ENCODE results near the gene GHDC.
"Not testable (repeated sequence)": the region's sequence is repeated elsewhere in the genome, so short reads cannot be mapped to it uniquely, and the experiment has no call there.

GHDC gene

GRCh38 chr17:42193969-42194899, at the start of gene GHDC:
GHDC (minus strand) TSS chr17:42194494; CDS start chr17:42193581, 913 bp downstream.
- no peaks in the 10 kb centered on the region for H3K9me3 ChIP-seq (ENCODE audit: control insufficient read depth in 2 of 2, low read length in 2 of 2)

GRCh38 chr17:42243493-42243982, 49.2 kb upstream of the GHDC start:
- Histone ChIP-seq H3K4me3 (ENCODE audit: low read length in 2 of 2) (no peak overlapping the region), H3K4me1 (ENCODE audit: control insufficient read depth in 2 of 2, insufficient read depth in 2 of 2, low read length in 2 of 2) (no peaks in the 10 kb centered on the region), H3K27me3 (ENCODE audit: control insufficient read depth in 2 of 2, insufficient read depth in 2 of 2, low read length in 2 of 2) (no peaks in the 10 kb centered on the region), H3K9me3 (ENCODE audit: control insufficient read depth in 2 of 2, low read length in 2 of 2) (no peaks in the 10 kb centered on the region), H3K36me3 (ENCODE audit: control insufficient read depth in 2 of 2, insufficient read depth in 2 of 2, low read length in 2 of 2) (no peaks in the 10 kb centered on the region), H3K9ac (ENCODE audit: low read depth in 1 of 2, low read length in 2 of 2) (no peak overlapping the region), H3K27ac (ENCODE audit: low read depth in 2 of 2, low read length in 2 of 2) (no peak overlapping the region)

More at GRCh38 chr17:42193969-42194899, at the start of gene GHDC:
- peak within 1 kb of the TSS; percentile 97 to 100 for H3K4me3 ChIP-seq (ENCODE audit: low read length in 2 of 2)
- H3K9ac ChIP-seq (ENCODE audit: low read depth in 1 of 2, low read length in 2 of 2): peak within 1 kb of the TSS; percentile 78 to 93
- no peaks in the 10 kb centered on the region for H3K27me3 ChIP-seq (ENCODE audit: control insufficient read depth in 2 of 2, insufficient read depth in 2 of 2, low read length in 2 of 2)
- H3K27ac ChIP-seq (ENCODE audit: low read depth in 2 of 2, low read length in 2 of 2): peak within 1 kb of the TSS; percentile 46 to 85
- peaks cover 10 to 15% of the 10 kb centered on the region in 2 donors for H3K4me1 ChIP-seq (ENCODE audit: control insufficient read depth in 2 of 2, insufficient read depth in 2 of 2, low read length in 2 of 2)
- H3K36me3 ChIP-seq (ENCODE audit: control insufficient read depth in 2 of 2, insufficient read depth in 2 of 2, low read length in 2 of 2): peaks cover 0 to 5% of the 10 kb centered on the region in 2 donors

- H3K27ac ChIP-seq (ENCODE audit: low read depth in 2 of 2, low read length in 2 of 2): no peak overlapping the region
- no peak overlapping the region for H3K9ac ChIP-seq (ENCODE audit: low read depth in 1 of 2, low read length in 2 of 2)
- H3K4me1 ChIP-seq (ENCODE audit: control insufficient read depth in 2 of 2, insufficient read depth in 2 of 2, low read length in 2 of 2): no peaks in the 10 kb centered on the region
- no peaks in the 10 kb centered on the region for H3K9me3 ChIP-seq (ENCODE audit: control insufficient read depth in 2 of 2, low read length in 2 of 2)
- H3K4me3 ChIP-seq (ENCODE audit: low read length in 2 of 2): no peak overlapping the region
- no peaks in the 10 kb centered on the region for H3K27me3 ChIP-seq (ENCODE audit: control insufficient read depth in 2 of 2, insufficient read depth in 2 of 2, low read length in 2 of 2)
- no peaks in the 10 kb centered on the region for H3K36me3 ChIP-seq (ENCODE audit: control insufficient read depth in 2 of 2, insufficient read depth in 2 of 2, low read length in 2 of 2)
Measured at GRCh38 chr17:42241871-42242270, 47.6 kb upstream of the GHDC start.

- not testable (repeated sequence) for H3K4me1 ChIP-seq (ENCODE audit: control insufficient read depth in 2 of 2, insufficient read depth in 2 of 2, low read length in 2 of 2); H3K9me3 ChIP-seq (ENCODE audit: control insufficient read depth in 2 of 2, low read length in 2 of 2); H3K4me3 ChIP-seq (ENCODE audit: low read length in 2 of 2); H3K9ac ChIP-seq (ENCODE audit: low read depth in 1 of 2, low read length in 2 of 2); H3K27me3 ChIP-seq (ENCODE audit: control insufficient read depth in 2 of 2, insufficient read depth in 2 of 2, low read length in 2 of 2); H3K36me3 ChIP-seq (ENCODE audit: control insufficient read depth in 2 of 2, insufficient read depth in 2 of 2, low read length in 2 of 2); H3K27ac ChIP-seq (ENCODE audit: low read depth in 2 of 2, low read length in 2 of 2)
Measured at GRCh38 chr17:42240863-42241262, 46.6 kb upstream of the GHDC start.

- Histone ChIP-seq H3K27me3 (ENCODE audit: control insufficient read depth in 2 of 2, insufficient read depth in 2 of 2, low read length in 2 of 2) (no peaks in the 10 kb centered on the region), H3K4me3 (ENCODE audit: low read length in 2 of 2) (no peak overlapping the region), H3K36me3 (ENCODE audit: control insufficient read depth in 2 of 2, insufficient read depth in 2 of 2, low read length in 2 of 2) (no peaks in the 10 kb centered on the region), H3K27ac (ENCODE audit: low read depth in 2 of 2, low read length in 2 of 2) (no peak overlapping the region), H3K9me3 (ENCODE audit: control insufficient read depth in 2 of 2, low read length in 2 of 2) (no peaks in the 10 kb centered on the region), H3K4me1 (ENCODE audit: control insufficient read depth in 2 of 2, insufficient read depth in 2 of 2, low read length in 2 of 2) (no peaks in the 10 kb centered on the region), H3K9ac (ENCODE audit: low read depth in 1 of 2, low read length in 2 of 2) (no peak overlapping the region)
Measured at GRCh38 chr17:42240201-42240600, 45.9 kb upstream of the GHDC start.

GRCh38 chr17:42239576-42239975, 45.3 kb upstream of the GHDC start:
- H3K9me3 ChIP-seq (ENCODE audit: control insufficient read depth in 2 of 2, low read length in 2 of 2); H3K36me3 ChIP-seq (ENCODE audit: control insufficient read depth in 2 of 2, insufficient read depth in 2 of 2, low read length in 2 of 2); H3K27me3 ChIP-seq (ENCODE audit: control insufficient read depth in 2 of 2, insufficient read depth in 2 of 2, low read length in 2 of 2); H3K9ac ChIP-seq (ENCODE audit: low read depth in 1 of 2, low read length in 2 of 2); H3K4me3 ChIP-seq (ENCODE audit: low read length in 2 of 2); H3K27ac ChIP-seq (ENCODE audit: low read depth in 2 of 2, low read length in 2 of 2); H3K4me1 ChIP-seq (ENCODE audit: control insufficient read depth in 2 of 2, insufficient read depth in 2 of 2, low read length in 2 of 2): not testable (repeated sequence)

GRCh38 chr17:42236760-42237159, 42.5 kb upstream of the GHDC start:
- Histone ChIP-seq H3K9me3 (ENCODE audit: control insufficient read depth in 2 of 2, low read length in 2 of 2) (no peaks in the 10 kb centered on the region), H3K27ac (ENCODE audit: low read depth in 2 of 2, low read length in 2 of 2) (no peak overlapping the region), H3K27me3 (ENCODE audit: control insufficient read depth in 2 of 2, insufficient read depth in 2 of 2, low read length in 2 of 2) (no peaks in the 10 kb centered on the region), H3K4me3 (ENCODE audit: low read length in 2 of 2) (no peak overlapping the region), H3K36me3 (ENCODE audit: control insufficient read depth in 2 of 2, insufficient read depth in 2 of 2, low read length in 2 of 2) (no peaks in the 10 kb centered on the region), H3K4me1 (ENCODE audit: control insufficient read depth in 2 of 2, insufficient read depth in 2 of 2, low read length in 2 of 2) (no peaks in the 10 kb centered on the region), H3K9ac (ENCODE audit: low read depth in 1 of 2, low read length in 2 of 2) (no peak overlapping the region)

- Histone ChIP-seq H3K9ac (ENCODE audit: low read depth in 1 of 2, low read length in 2 of 2) (no peak overlapping the region), H3K27ac (ENCODE audit: low read depth in 2 of 2, low read length in 2 of 2) (no peak overlapping the region), H3K36me3 (ENCODE audit: control insufficient read depth in 2 of 2, insufficient read depth in 2 of 2, low read length in 2 of 2) (no peaks in the 10 kb centered on the region), H3K9me3 (ENCODE audit: control insufficient read depth in 2 of 2, low read length in 2 of 2) (no peaks in the 10 kb centered on the region), H3K4me1 (ENCODE audit: control insufficient read depth in 2 of 2, insufficient read depth in 2 of 2, low read length in 2 of 2) (no peaks in the 10 kb centered on the region), H3K27me3 (ENCODE audit: control insufficient read depth in 2 of 2, insufficient read depth in 2 of 2, low read length in 2 of 2) (no peaks in the 10 kb centered on the region), H3K4me3 (ENCODE audit: low read length in 2 of 2) (no peak overlapping the region)
Measured at GRCh38 chr17:42233994-42234393, 39.7 kb upstream of the GHDC start.

GRCh38 chr17:42233156-42233555, 38.9 kb upstream of the GHDC start:
- Histone ChIP-seq H3K9me3 (ENCODE audit: control insufficient read depth in 2 of 2, low read length in 2 of 2) (no peaks in the 10 kb centered on the region), H3K4me1 (ENCODE audit: control insufficient read depth in 2 of 2, insufficient read depth in 2 of 2, low read length in 2 of 2) (no peaks in the 10 kb centered on the region), H3K36me3 (ENCODE audit: control insufficient read depth in 2 of 2, insufficient read depth in 2 of 2, low read length in 2 of 2) (no peaks in the 10 kb centered on the region), H3K4me3 (ENCODE audit: low read length in 2 of 2) (no peak overlapping the region), H3K9ac (ENCODE audit: low read depth in 1 of 2, low read length in 2 of 2) (no peak overlapping the region), H3K27ac (ENCODE audit: low read depth in 2 of 2, low read length in 2 of 2) (no peak overlapping the region), H3K27me3 (ENCODE audit: control insufficient read depth in 2 of 2, insufficient read depth in 2 of 2, low read length in 2 of 2) (no peaks in the 10 kb centered on the region)

GRCh38 chr17:42230225-42230624, 35.9 kb upstream of the GHDC start:
- Histone ChIP-seq H3K9ac (ENCODE audit: low read depth in 1 of 2, low read length in 2 of 2) (no peak overlapping the region), H3K4me1 (ENCODE audit: control insufficient read depth in 2 of 2, insufficient read depth in 2 of 2, low read length in 2 of 2) (no peaks in the 10 kb centered on the region), H3K27ac (ENCODE audit: low read depth in 2 of 2, low read length in 2 of 2) (no peak overlapping the region), H3K27me3 (ENCODE audit: control insufficient read depth in 2 of 2, insufficient read depth in 2 of 2, low read length in 2 of 2) (no peaks in the 10 kb centered on the region), H3K4me3 (ENCODE audit: low read length in 2 of 2) (no peak overlapping the region), H3K9me3 (ENCODE audit: control insufficient read depth in 2 of 2, low read length in 2 of 2) (no peaks in the 10 kb centered on the region), H3K36me3 (ENCODE audit: control insufficient read depth in 2 of 2, insufficient read depth in 2 of 2, low read length in 2 of 2) (no peaks in the 10 kb centered on the region)
